GM21447 (cell line): ENCODE results near the gene ISG15.
"Not testable (repeated sequence)": the region's sequence is repeated elsewhere in the genome, so short reads cannot be mapped to it uniquely, and the experiment has no call there.

Source experiments
- ATAC-seq: cut with Tn5 transposase; IDR thresholded peaks from one replicate; pipeline ENCODE4 v1.9.1; 2021; ENCODE audit not compliant: unreplicated experiment

ISG15 gene

DNA sequence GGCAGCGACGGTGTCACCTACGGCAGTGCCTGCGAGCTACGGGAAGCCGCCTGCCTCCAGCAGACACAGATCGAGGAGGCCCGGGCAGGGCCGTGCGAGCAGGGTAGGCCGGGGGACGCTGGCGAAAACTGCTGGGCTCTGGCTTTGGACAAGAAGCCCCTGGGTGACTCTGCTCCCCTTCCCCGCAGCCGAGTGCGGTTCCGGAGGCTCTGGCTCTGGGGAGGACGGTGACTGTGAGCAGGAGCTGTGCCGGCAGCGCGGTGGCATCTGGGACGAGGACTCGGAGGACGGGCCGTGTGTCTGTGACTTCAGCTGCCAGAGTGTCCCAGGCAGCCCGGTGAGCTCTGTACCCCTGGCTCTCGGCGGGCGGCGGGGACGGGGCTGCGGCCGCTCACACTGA lies 30.6 kb downstream of the ISG15 start:
- no peak for ATAC-seq

DNA sequence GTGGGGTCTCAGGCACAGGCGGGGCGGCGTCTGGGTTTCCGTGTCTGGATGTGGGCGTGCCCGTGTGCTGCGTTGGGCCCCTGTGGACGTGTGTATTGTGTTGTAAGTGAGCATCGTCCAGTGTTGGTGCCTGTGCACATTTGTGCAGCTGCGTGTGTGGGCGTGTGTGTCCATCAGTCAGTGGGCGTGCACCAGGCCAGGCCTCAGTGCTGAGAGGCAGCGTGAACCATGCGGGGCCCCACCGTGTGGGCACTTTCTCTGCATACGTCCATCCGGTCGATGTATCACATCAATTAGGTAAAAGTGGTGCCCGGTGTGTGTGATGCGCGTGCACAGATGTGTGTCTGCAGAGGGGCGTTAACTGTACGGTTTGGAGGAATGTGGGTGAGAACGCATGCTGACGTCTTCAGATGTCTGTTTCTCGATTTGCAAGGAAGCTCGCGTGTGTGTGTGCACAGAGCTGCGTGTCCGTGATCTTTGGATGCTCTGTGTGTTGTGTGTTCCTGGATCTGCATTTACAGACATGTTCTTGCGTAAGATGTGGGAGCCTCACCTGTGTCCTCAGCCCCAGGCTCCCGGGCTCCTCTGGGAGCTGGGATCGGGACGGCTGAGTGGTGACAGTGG lies 31.3 kb downstream of the ISG15 start:
- ATAC-seq, result no peak

DNA sequence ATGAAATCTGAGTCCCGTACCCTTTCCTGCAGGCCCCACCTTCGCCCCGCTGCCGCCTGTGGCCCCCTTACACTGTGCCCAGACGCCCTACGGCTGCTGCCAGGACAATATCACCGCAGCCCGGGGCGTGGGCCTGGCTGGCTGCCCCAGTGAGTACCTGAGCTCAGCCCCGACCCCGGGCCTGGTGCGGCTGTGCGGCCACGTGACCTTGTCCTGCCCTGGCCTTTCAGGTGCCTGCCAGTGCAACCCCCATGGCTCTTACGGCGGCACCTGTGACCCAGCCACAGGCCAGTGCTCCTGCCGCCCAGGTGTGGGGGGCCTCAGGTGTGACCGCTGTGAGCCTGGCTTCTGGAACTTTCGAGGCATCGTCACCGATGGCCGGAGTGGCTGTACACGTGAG lies 31.8 kb downstream of the ISG15 start:
- no peak for ATAC-seq

DNA sequence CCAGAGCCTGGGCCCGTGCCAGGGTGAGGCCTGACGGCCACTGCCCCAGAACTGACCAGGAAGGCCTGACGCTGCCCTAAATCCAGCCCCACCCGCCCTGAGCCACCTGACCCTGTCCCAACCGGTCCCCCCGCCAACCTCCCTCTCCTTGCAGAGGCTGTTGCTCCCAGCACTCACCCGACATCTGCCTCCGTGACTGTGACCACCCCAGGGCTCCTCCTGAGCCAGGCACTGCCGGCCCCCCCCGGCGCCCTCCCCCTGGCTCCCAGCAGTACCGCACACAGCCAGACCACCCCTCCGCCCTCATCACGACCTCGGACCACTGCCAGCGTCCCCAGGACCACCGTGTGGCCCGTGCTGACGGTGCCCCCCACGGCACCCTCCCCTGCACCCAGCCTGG lies 32.9 kb downstream of the ISG15 start:
- no peak for ATAC-seq

DNA sequence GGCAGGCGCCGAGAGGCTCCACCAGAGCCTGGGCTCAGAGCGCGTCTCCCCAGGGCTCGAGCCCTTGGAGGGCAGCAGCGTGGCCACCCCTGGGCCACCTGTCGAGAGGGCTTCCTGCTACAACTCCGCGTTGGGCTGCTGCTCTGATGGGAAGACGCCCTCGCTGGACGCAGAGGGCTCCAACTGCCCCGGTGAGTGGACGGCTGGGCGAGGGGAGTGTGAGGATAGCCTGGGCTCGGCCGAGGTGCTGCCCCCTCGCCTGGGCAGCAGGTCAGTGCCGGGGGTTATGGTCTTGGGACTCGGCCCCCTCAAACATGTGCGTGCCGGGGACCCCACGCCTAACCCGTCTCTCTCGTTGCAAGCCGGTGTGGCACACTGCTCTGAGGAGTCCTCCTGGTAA lies 33.5 kb downstream of the ISG15 start:
- no peak for ATAC-seq

DNA sequence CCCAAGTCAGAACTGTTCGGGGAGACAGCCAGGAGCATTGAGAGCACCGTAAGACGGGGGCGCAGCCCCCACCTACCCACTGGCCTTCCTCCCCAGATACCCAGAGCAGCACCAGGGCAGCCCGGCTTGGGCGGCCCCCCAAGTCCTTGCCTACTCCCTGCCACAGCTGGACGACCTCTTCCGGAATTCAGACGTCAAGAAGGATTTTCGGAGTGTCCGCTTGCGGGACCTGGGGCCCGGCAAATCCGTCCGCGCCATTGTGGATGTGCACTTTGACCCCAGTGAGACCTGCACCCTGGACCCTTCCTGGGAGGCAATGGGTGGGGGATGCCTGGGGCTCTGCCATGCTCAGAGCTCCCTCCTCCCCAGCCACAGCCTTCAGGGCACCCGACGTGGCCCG lies 34.1 kb downstream of the ISG15 start:
- no peak for ATAC-seq

DNA sequence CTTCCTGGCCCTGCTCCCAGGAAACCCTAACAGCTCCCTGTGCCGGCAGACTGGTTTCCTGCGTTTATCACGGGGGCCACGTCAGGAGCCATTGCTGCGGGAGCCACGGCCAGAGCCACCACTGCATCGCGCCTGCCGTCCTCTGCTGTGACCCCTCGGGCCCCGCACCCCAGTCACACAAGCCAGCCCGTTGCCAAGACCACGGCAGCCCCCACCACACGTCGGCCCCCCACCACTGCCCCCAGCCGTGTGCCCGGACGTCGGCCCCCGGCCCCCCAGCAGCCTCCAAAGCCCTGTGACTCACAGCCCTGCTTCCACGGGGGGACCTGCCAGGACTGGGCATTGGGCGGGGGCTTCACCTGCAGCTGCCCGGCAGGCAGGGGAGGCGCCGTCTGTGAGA lies 34.7 kb downstream of the ISG15 start:
- no peak for ATAC-seq

DNA sequence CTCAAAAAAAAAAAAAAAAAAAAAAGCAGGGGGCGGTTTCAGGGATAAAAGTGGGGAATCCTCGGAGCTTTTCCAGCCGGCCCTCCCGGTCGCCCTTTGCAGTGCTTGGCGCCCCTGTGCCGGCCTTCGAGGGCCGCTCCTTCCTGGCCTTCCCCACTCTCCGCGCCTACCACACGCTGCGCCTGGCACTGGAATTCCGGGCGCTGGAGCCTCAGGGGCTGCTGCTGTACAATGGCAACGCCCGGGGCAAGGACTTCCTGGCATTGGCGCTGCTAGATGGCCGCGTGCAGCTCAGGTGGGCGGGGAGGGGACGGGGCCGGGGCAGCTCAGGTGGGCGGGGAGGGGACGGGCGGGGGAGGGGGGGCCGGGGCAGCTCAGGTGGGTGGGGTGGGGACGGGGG lies 35.5 kb downstream of the ISG15 start:
- ATAC-seq, result no peak

DNA sequence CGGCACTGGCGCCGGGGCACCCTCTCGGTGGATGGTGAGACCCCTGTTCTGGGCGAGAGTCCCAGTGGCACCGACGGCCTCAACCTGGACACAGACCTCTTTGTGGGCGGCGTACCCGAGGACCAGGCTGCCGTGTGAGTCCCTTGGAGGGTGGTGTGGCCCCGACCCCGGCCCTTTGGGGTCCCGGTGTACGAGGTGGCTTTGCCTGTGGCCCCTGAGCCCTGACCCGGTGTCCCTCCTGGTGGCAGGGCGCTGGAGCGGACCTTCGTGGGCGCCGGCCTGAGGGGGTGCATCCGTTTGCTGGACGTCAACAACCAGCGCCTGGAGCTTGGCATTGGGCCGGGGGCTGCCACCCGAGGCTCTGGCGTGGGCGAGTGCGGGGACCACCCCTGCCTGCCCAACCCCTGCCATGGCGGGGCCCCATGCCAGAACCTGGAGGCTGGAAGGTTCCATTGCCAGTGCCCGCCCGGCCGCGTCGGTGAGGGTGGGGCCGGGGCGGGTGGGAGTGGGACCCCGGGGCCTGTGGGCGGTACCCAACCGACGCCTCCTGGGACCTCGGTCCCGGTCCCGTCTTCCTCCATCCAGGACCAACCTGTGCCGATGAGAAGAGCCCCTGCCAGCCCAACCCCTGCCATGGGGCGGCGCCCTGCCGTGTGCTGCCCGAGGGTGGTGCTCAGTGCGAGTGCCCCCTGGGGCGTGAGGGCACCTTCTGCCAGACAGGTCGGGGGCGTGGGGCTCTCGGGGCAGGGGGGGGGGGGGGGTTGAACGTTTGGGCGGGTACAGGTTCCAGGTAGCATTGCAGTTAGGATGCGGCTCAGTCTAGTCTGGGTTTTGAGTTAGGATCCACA lies 36.2 kb downstream of the ISG15 start:
- no peak for ATAC-seq

DNA sequence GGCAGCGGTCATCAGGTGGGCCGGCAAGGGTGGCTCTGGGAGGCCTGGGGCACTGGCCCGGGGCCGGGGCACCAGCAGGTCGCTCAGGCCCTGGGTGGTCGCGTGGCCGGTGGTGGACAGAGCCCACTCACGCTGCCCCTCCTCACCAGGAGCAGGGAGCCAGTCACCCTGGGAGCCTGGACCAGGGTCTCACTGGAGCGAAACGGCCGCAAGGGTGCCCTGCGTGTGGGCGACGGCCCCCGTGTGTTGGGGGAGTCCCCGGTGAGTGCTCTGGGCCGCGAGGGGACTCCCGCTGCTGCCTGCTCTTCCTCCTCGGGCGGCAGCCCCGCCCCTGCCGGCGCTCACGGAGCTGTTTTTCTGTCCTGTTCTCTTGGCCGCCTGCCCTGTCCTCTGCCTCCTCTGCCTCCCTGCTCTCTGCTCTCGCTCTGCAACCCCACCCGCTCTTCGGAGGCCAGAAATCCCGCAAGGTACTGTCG lies 37.3 kb downstream of the ISG15 start:
- ATAC-seq, result no peak

DNA sequence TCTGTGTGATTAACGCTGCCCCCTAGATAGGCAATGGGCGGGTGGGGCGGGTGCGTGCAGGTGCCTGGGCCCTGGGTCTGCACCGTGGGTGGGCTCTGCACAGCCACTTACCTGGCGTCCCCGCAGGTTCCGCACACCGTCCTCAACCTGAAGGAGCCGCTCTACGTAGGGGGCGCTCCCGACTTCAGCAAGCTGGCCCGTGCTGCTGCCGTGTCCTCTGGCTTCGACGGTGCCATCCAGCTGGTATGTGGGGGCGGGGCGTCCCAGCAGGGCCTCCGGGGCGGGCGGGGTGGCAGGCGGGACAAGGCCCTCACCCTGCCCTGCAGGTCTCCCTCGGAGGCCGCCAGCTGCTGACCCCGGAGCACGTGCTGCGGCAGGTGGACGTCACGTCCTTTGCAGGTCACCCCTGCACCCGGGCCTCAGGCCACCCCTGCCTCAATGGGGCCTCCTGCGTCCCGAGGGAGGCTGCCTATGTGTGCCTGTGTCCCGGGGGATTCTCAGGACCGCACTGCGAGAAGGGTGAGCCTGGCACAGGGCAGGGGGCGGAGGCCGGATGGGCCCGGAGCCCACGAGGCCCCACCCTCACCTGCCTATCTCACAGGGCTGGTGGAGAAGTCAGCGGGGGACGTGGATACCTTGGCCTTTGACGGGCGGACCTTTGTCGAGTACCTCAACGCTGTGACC lies 38.0 kb downstream of the ISG15 start:
- no peak for ATAC-seq

DNA sequence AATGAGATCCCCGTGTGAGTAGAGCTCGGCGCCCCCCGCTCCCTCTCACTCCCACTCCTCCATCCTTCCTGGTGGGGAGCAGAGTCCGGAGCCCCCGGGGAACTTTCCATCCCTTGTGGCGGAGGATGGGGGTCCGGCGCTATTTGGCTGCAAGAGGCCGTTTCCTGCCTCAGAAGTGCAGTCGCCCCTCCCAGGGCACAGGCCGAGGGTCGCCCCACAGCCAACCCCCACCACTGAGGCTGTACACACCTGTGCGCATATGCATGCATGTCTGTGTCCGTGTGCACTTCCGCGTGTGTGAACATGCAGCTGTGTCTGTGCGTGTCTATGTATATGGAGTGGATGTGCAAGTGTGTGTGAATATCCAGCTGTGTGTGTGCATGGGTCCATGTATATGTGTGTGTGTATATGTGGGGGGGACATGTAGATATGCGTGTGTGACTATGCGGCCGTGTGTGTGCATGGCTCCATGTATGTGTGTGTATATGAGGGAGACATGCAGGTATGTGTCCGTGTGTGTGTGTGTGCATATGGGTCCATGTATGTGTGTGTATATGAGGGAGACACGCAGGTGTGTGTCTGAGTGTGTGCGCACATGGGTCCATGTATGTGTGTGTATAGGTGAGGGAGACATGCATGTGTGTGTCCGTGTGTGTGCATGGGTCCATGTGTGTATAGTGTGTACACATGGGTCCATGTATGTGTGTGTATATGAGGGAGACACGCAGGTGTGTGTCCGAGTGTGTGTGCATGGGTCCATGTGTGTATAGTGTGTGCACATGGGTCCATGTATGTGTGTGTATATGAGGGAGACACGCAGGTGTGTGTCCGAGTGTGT lies 38.9 kb downstream of the ISG15 start:
- no peak for ATAC-seq

DNA sequence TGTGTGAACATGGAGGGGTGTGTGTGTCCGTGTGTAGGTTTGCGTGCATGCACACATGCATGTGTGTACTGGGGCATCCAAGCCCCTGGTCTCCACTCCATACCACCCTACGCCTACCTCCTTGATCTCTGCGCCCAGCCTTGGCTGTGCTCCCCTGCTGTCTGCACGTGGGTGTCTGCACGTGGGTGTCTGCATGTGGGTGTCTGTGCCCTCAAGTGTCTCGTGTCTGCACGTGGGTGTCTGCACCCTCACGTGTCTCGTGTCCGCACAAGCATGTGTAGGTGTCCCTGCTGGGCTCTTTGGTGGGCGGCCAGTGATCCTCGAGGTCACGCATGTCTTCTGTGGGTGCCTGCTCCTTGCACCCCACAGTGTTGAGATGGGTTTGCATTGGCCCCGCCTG lies 39.7 kb downstream of the ISG15 start:
- no peak for ATAC-seq

DNA sequence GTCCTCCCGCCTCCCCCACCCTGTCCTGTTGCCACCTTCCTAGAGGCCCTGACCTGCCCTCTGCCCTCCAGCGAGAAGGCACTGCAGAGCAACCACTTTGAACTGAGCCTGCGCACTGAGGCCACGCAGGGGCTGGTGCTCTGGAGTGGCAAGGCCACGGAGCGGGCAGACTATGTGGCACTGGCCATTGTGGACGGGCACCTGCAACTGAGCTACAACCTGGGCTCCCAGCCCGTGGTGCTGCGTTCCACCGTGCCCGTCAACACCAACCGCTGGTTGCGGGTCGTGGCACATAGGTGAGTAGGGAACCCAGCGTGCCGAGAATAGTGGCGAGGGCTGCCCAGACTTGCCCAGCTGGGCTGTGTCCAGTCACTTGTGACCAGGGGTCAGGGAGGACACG lies 40.4 kb downstream of the ISG15 start:
- no peak for ATAC-seq

DNA sequence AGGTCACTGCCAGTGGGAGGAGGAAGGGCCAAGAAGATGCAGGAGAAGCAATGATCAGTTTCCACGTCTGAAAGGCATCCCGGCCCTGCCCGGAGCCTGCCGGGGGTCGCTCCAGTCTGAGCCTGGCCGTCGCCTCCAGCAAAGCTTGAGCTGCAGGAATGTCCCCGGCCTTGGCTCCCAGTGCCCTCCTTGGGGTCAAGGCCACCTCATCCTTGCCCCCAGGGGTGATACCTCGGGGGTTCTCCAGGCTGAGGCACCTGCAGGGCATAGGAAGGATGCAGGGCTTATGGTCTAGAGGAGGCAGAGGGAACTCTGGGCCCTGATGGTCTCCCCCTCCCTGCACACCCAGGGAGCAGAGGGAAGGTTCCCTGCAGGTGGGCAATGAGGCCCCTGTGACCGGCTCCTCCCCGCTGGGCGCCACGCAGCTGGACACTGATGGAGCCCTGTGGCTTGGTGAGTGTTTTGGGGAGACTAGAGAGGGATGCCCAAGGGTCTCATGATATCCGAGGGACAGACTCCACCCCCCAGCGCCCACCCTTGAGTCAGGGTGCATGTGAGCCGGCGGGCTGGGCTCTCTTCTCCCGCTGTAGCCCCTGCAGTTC lies 40.9 kb downstream of the ISG15 start:
- no peak for ATAC-seq

DNA sequence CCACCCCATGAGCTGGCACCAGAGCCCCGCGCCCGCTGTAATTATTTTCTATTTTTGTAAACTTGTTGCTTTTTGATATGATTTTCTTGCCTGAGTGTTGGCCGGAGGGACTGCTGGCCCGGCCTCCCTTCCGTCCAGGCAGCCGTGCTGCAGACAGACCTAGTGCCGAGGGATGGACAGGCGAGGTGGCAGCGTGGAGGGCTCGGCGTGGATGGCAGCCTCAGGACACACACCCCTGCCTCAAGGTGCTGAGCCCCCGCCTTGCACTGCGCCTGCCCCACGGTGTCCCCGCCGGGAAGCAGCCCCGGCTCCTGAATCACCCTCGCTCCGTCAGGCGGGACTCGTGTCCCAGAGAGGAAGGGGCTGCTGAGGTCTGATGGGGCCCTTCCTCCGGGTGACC lies 41.7 kb downstream of the ISG15 start:
- ATAC-seq, result no peak

DNA sequence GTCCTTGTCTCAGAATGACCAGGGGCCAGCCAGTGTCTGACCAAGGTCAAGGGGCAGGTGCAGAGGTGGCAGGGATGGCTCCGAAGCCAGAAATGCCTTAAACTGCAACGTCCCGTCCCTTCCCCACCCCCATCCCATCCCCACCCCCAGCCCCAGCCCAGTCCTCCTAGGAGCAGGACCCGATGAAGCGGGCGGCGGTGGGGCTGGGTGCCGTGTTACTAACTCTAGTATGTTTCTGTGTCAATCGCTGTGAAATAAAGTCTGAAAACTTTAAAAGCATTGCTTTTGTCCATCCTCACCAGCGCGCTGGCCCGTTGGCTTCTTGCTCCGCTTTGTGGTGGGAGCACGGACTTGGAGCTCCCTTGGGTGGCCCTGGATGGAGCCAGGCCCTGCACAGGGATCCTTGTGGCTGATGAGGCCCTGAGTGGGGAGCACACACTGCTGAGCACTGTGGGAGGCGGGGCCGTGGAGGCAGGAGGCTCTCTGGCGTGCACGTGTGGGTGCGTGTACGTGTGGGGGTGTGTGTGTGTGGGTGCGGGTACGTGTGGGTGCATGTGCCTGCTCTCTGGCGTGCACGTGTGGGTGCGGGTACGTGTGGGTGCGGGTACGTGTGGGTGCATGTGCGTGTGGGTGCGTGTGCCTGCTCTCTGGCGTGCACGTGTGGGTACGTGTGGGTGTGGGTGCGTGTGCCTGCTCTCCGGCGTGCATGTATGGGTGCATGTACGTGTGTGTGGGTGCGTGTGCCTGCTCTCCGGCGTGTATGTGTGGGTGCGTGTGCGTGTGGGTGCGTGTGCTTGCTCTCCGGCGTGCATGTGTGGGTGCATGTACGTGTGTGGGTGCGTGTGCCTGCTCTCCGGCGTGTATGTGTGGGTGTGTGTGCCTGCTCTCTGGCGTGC lies 42.8 kb downstream of the ISG15 start:
- ATAC-seq, result no peak

DNA sequence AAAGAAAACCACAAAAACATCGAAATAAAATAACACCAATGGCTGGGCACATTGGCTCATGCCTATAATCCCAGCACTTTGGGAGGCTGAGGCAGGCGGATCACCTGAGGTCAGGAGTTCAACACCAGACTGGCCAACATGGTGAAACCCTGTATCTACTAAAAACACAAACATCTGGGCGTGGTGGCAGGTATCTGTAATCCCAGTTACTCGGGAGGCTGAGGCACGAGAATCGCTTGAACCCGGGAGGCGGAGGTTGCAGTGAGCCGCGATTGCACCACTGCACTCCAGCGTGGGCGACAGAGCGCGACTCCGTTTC lies 44.4 kb downstream of the ISG15 start:
- ATAC-seq, result not testable (repeated sequence)

DNA sequence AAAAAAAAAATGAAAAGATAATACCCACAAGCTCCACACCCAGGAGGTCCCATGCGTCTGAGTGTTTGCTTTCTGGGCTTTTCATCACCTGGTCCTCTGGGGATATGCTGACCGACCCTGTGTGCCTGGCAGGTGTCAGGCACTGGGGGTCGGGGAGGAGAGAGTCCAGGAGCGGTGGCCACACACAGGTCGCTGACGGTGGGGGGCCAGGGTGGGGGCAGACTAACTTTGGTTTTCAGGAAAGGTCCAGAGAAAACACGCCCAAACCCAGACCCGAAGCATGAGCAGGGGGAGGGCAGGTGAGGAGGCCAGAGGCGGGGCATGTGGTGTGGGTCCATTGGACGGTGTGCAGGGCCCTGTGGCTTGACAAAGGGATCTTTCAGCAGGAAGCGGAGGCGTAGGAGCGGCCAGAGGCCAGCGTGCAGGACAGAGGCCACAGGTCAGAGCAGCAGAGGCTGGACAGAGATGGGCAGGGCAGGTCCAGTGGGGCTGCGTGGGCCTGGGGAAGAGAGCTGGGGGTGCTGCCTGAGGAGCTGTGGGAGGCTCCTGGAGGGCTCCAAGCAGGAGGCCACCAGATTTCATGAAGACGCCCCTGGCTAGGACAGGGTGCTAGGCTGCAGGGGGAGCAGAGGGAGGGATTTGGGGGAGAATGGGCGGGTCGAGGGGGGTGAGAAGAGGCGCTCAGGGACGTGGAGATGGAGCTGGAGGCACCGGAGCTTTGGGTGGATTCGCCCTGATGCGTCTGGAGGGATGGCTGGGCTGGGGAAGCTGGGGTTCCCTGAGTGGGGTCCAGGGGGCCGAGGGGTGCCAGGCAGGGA lies 45.0 kb downstream of the ISG15 start:
- ATAC-seq, result no peak
